H1 (cell line): ENCODE measurements around the gene SHQ1.

Source experiments
- CEBPB ChIP-seq: IDR thresholded peaks from 2 replicates; pipeline ENCODE4 v1.6.1; 2012; ENCODE audit warnings: low read depth, low read length
- CREB1 ChIP-seq: IDR thresholded peaks from 2 replicates; pipeline ENCODE4 v1.6.1; 2012; ENCODE audit warnings: inconsistent platforms
- CTCF ChIP-seq, 3 experiments: IDR thresholded peaks; 1 replicate in 2 of 3; 2 replicates in 1 of 3; pipeline versions ENCODE4 v1.5.1 to v1.6.1; 2011; ENCODE audit warnings: low read length in 3 of 3, mild to moderate bottlenecking in 3 of 3, inconsistent platforms in 2 of 3, low read depth in 1 of 3, moderate library complexity in 1 of 3; ENCODE audit not compliant: insufficient read depth in 1 of 3; ENCODE audit errors: control extremely low read depth in 1 of 3
- EZH2 ChIP-seq: fragments of 200-600 bp; sonication (generic); IDR thresholded peaks from 2 replicates; pipeline ENCODE4 v1.7.1; 2012; ENCODE audit warnings: low read depth, mild to moderate bottlenecking, moderate library complexity, low read length, inconsistent platforms; ENCODE audit not compliant: severe bottlenecking
- JUN ChIP-seq: IDR thresholded peaks from 2 replicates; pipeline ENCODE4 v1.6.1; 2011; ENCODE audit warnings: low read depth, mild to moderate bottlenecking, improper control_type of control experiment, low read length
- MAFK ChIP-seq: IDR thresholded peaks from 2 replicates; pipeline ENCODE4 v1.6.1; 2012; ENCODE audit warnings: low read depth, mild to moderate bottlenecking, improper control_type of control experiment, low read length
- POLR2A ChIP-seq, 2 experiments: IDR thresholded peaks; 1 replicate in 1 of 2; 2 replicates in 1 of 2; pipeline ENCODE4 v1.6.1; 2011; ENCODE audit warnings: low read depth in 2 of 2, low read length in 2 of 2, mild to moderate bottlenecking in 2 of 2; ENCODE audit errors: control extremely low read depth in 1 of 2
- SIN3A ChIP-seq, 2 experiments: IDR thresholded peaks in 1 of 2; conservative IDR thresholded peaks in 1 of 2; 2 replicates each; pipeline ENCODE4 v1.6.1; 2011 to 2012; ENCODE audit warnings: low read length in 2 of 2, improper control_type of control experiment in 1 of 2, low read depth in 1 of 2, mild to moderate bottlenecking in 1 of 2
- SP1 ChIP-seq: IDR thresholded peaks from 2 replicates; pipeline ENCODE4 v1.6.1; 2011; ENCODE audit warnings: low read depth, low read length
- TAF1 ChIP-seq: IDR thresholded peaks from 2 replicates; pipeline ENCODE4 v1.6.1; 2011; ENCODE audit warnings: mild to moderate bottlenecking, low read depth, low read length
- TF ChIP-seq, protein P1 (sequence below): IDR thresholded peaks from 2 replicates; pipeline ENCODE4 v1.6.1; 2012; ENCODE audit warnings: inconsistent platforms

GRCh38 chr3:72789786-72790185 is 58.5 kb downstream of the SHQ1 start:
- no peak for TF ChIP-seq SIN3A (conservative IDR thresholded peaks at IDR 0.05 in 1 of 2, IDR thresholded peaks at IDR 0.05 in 1 of 2; ENCODE audit: low read depth in 1 of 2, low read length in 2 of 2)
- no peak for TF ChIP-seq CEBPB
- TF ChIP-seq POLR2A (IDR thresholded peaks at IDR 0.05; ENCODE audit: control extremely low read depth in 1 of 2, low read depth in 2 of 2, low read length in 2 of 2), result no peak
- no peak for TF ChIP-seq CTCF (IDR thresholded peaks at IDR 0.05; ENCODE audit: control extremely low read depth in 1 of 3, insufficient read depth in 1 of 3, low read depth in 1 of 3, low read length in 3 of 3)
- no peak for TF ChIP-seq MAFK
- no peak for TF ChIP-seq TAF1
- TF ChIP-seq SP1, result no peak
- TF ChIP-seq, protein P1, sequence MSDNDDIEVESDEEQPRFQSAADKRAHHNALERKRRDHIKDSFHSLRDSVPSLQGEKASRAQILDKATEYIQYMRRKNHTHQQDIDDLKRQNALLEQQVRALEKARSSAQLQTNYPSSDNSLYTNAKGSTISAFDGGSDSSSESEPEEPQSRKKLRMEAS, result no peak
- TF ChIP-seq JUN, result no peak
- no peak for TF ChIP-seq EZH2
- TF ChIP-seq CREB1, result no peak
